ENCODE data around the gene SLC7A7. TPM values are rescaled to one million over a fixed set of nuclear protein-coding genes. Genes with fewer than 3 reads are reported as not detected.

SLC7A7 gene
- total and polyA plus RNA-seq, 2 experiments from 2014 or later: 0.63 to 0.65 TPM

- WGBS, 2 experiments (ENCODE audit: low coverage in 1 of 2, low lambda C conversion rate in 2 of 2, missing lambda C conversion rate in 2 of 2): 8 to 9% methylated on average over 10 of the region's 10 CpGs
- Histone ChIP-seq H3K9ac (peak overlapping the region; percentile 77), H3K27ac (peak overlapping the region; percentile 50), H3K9me2 (ENCODE audit: insufficient read depth) (no peaks in the 10 kb centered on the region), H2AFZ (peak overlapping the region; percentile 73), H3K36me3 (ENCODE audit: low read depth) (no peaks in the 10 kb centered on the region), H3K27me3 (replicated peaks; ENCODE audit: insufficient read depth) (no peaks in the 10 kb centered on the region), H3K4me2 (ENCODE audit: unreplicated experiment) (peak overlapping the region; percentile 64), H3K4me1 (ENCODE audit: insufficient read depth) (peaks cover 30% of the 10 kb centered on the region), H4K20me1 (ENCODE audit: insufficient read depth) (no peaks in the 10 kb centered on the region), H3F3A (ENCODE audit: insufficient read depth) (peaks cover 23% of the 10 kb centered on the region), H3K9me3 (ENCODE audit: low read depth) (no peaks in the 10 kb centered on the region), H3K79me2 (ENCODE audit: insufficient read depth) (no peaks in the 10 kb centered on the region), H3K4me3 (peak overlapping the region; percentile 40; the same call in 1 of the 2 replicates)
- DNase-seq: peak; percentile 84
- TF ChIP-seq EZH2 (IDR thresholded peaks at IDR 0.05; ENCODE audit: insufficient read depth, poor library complexity, severe bottlenecking): no peak
- in situ Hi-C loops (cut with MboI): no loop called here
Observed at GRCh38 chr14:22819151-22819988, 4.1 kb upstream of the SLC7A7 start.

GRCh38 chr14:22814373-22814772, 862 bp downstream of the SLC7A7 start:
- H3K27me3 ChIP-seq (replicated peaks; ENCODE audit: insufficient read depth): no peaks in the 10 kb centered on the region
- no peak overlapping the region for H2AFZ ChIP-seq
- H3K9me2 ChIP-seq (ENCODE audit: insufficient read depth): no peaks in the 10 kb centered on the region
- 92 to 93% methylated on average over 7 of the region's 7 CpGs for WGBS, 2 experiments (ENCODE audit: low coverage in 1 of 2, low lambda C conversion rate in 2 of 2, missing lambda C conversion rate in 2 of 2)
- no peaks in the 10 kb centered on the region for H4K20me1 ChIP-seq (ENCODE audit: insufficient read depth)
- in situ Hi-C loops (cut with MboI): no loop called here
- H3K4me1 ChIP-seq (ENCODE audit: insufficient read depth): peaks cover 8% of the 10 kb centered on the region; the same call in 1 of the 2 replicates
- H3K27ac ChIP-seq: no peak overlapping the region
- no peak overlapping the region for H3K9ac ChIP-seq
- H3K4me2 ChIP-seq (ENCODE audit: unreplicated experiment): no peak overlapping the region
- H3K36me3 ChIP-seq (ENCODE audit: low read depth): no peaks in the 10 kb centered on the region
- no peak for DNase-seq
- no peak overlapping the region for H3K4me3 ChIP-seq
- H3F3A ChIP-seq (ENCODE audit: insufficient read depth): peaks cover 7% of the 10 kb centered on the region
- no peaks in the 10 kb centered on the region for H3K79me2 ChIP-seq (ENCODE audit: insufficient read depth)
- H3K9me3 ChIP-seq (ENCODE audit: low read depth): no peaks in the 10 kb centered on the region
- TF ChIP-seq EZH2 (IDR thresholded peaks at IDR 0.05; ENCODE audit: insufficient read depth, poor library complexity, severe bottlenecking): no peak
- no peak for TF ChIP-seq EZH2phosphoT487 (IDR thresholded peaks at IDR 0.05; ENCODE audit: insufficient read depth, low read depth)

DNA sequence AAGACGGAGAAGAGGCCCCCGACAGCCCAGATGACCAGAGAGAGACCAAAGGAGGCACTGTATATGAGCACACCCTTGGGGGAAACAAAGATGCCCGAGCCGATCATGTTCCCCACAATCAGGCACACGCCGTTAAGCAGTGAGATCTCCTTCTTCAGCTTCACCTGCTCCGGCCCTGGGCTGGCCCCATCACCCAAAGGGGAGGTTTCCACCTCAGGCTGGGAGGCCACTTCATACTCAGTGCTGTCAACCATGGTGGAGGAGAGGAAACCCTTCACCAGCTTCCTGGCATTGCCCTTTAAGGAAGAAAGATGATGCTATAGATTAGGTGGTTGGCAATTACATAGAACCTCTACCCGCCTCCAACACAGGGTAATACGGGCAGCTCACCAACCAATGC, 2.1 kb downstream of the SLC7A7 start:
- H3K27me3 ChIP-seq (replicated peaks; ENCODE audit: insufficient read depth): no peaks in the 10 kb centered on the region
- H3K4me2 ChIP-seq (ENCODE audit: unreplicated experiment): no peak overlapping the region
- whole genome bisulfite sequencing, 2 experiments (ENCODE audit: low coverage in 1 of 2, low lambda C conversion rate in 2 of 2, missing lambda C conversion rate in 2 of 2): 65 to 72% methylated on average over 9 of the region's 9 CpGs
- no peaks in the 10 kb centered on the region for H3K36me3 ChIP-seq (ENCODE audit: low read depth)
- in situ Hi-C loops (cut with MboI): no loop called here
- no peaks in the 10 kb centered on the region for H3K79me2 ChIP-seq (ENCODE audit: insufficient read depth)
- H3K9me2 ChIP-seq (ENCODE audit: insufficient read depth): no peaks in the 10 kb centered on the region
- H2AFZ ChIP-seq: no peak overlapping the region
- H3K9me3 ChIP-seq (ENCODE audit: low read depth): no peaks in the 10 kb centered on the region
- DNase-seq: no peak
- peaks cover 5% of the 10 kb centered on the region; the same call in 1 of the 2 replicates for H3K4me1 ChIP-seq (ENCODE audit: insufficient read depth)
- H4K20me1 ChIP-seq (ENCODE audit: insufficient read depth): no peaks in the 10 kb centered on the region
- H3K9ac ChIP-seq: no peak overlapping the region
- TF ChIP-seq EZH2phosphoT487 (IDR thresholded peaks at IDR 0.05; ENCODE audit: insufficient read depth, low read depth) (no peak), EZH2 (IDR thresholded peaks at IDR 0.05; ENCODE audit: insufficient read depth, poor library complexity, severe bottlenecking) (no peak)
- H3K27ac ChIP-seq: no peak overlapping the region
- no peak overlapping the region for H3K4me3 ChIP-seq
- peaks cover 5% of the 10 kb centered on the region for H3F3A ChIP-seq (ENCODE audit: insufficient read depth)

- Histone ChIP-seq H3K4me2 (ENCODE audit: unreplicated experiment) (no peak overlapping the region), H3K27ac (no peak overlapping the region), H3K9me3 (ENCODE audit: low read depth) (no peaks in the 10 kb centered on the region), H3K4me1 (ENCODE audit: insufficient read depth) (peaks cover 1% of the 10 kb centered on the region; the same call in 1 of the 2 replicates), H3K4me3 (no peak overlapping the region), H3K9me2 (ENCODE audit: insufficient read depth) (no peaks in the 10 kb centered on the region), H4K20me1 (ENCODE audit: insufficient read depth) (no peaks in the 10 kb centered on the region), H3K36me3 (ENCODE audit: low read depth) (no peaks in the 10 kb centered on the region), H3K27me3 (replicated peaks; ENCODE audit: insufficient read depth) (no peaks in the 10 kb centered on the region), H3F3A (ENCODE audit: insufficient read depth) (peaks cover 1% of the 10 kb centered on the region; the same call in 1 of the 2 replicates), H3K79me2 (ENCODE audit: insufficient read depth) (no peaks in the 10 kb centered on the region), H3K9ac (no peak overlapping the region), H2AFZ (no peak overlapping the region)
- in situ Hi-C loops (cut with MboI): no loop called here
- DNase-seq: no peak
- TF ChIP-seq EZH2 (IDR thresholded peaks at IDR 0.05; ENCODE audit: insufficient read depth, poor library complexity, severe bottlenecking) (no peak), EZH2phosphoT487 (IDR thresholded peaks at IDR 0.05; ENCODE audit: insufficient read depth, low read depth) (no peak)
- 92 to 98% methylated on average over 4 of the region's 4 CpGs for WGBS, 2 experiments (ENCODE audit: low coverage in 1 of 2, low lambda C conversion rate in 2 of 2, missing lambda C conversion rate in 2 of 2)
Observed at GRCh38 chr14:22812744-22813143, 2.5 kb downstream of the SLC7A7 start.

Measured in GM23248 (cell line).